HCT116 (cell line): ENCODE data around the gene TMEM203.

ENCODE experiments used
- CBX3 ChIP-seq: IDR thresholded peaks from 2 replicates; pipeline ENCODE4 v1.6.1; 2012; ENCODE audit warnings: low read depth
- CEBPB ChIP-seq: IDR thresholded peaks from 2 replicates; pipeline ENCODE4 v1.6.1; 2012; ENCODE audit warnings: low read depth
- EZH2phosphoT487 ChIP-seq: fragments of 200-600 bp; IDR thresholded peaks from 2 replicates; pipeline ENCODE4 v1.6.1; 2018; ENCODE audit warnings: antibody characterized with exemption, borderline replicate concordance
- POLR2A ChIP-seq: IDR thresholded peaks from 2 replicates; pipeline ENCODE4 v1.7.0; 2011; ENCODE audit warnings: borderline replicate concordance; ENCODE audit not compliant: insufficient read depth, insufficient read length; ENCODE audit errors: extremely low read depth
- RAD21 ChIP-seq: IDR thresholded peaks from 2 replicates; pipeline ENCODE4 v1.6.1; 2012; ENCODE audit warnings: low read depth, mild to moderate bottlenecking
- SIN3A ChIP-seq: IDR thresholded peaks from 2 replicates; pipeline ENCODE4 v1.6.1; 2012; ENCODE audit warnings: low read depth
- SP1 ChIP-seq: IDR thresholded peaks from 2 replicates; pipeline ENCODE4 v1.6.1; 2012; ENCODE audit warnings: low read depth
- SRF ChIP-seq: IDR thresholded peaks from 2 replicates; pipeline ENCODE4 v1.6.1; 2012; ENCODE audit warnings: low read depth
- TF ChIP-seq, protein P1 (sequence below), 3 experiments: fragments of 200-600 bp in 1 of 3; sonication (generic) in 1 of 3; IDR thresholded peaks in 2 of 3; conservative IDR thresholded peaks in 1 of 3; 2 replicates each; pipeline ENCODE4 v1.5.1; 2012 to 2017; ENCODE audit warnings: low read depth in 2 of 3, low read length in 2 of 3, antibody characterized with exemption in 1 of 3, borderline replicate concordance in 1 of 3, control low read depth in 1 of 3, mild to moderate bottlenecking in 1 of 3, mixed read lengths in 1 of 3, mixed run types in 1 of 3, moderate library complexity in 1 of 3; ENCODE audit not compliant: insufficient read depth in 1 of 3
- TF ChIP-seq, protein P2 (sequence below): IDR thresholded peaks from 2 replicates; pipeline ENCODE4 v1.6.1; 2012
- TF ChIP-seq, protein P3 (sequence below): IDR thresholded peaks from 2 replicates; pipeline ENCODE4 v1.6.1; 2012
- TF ChIP-seq, protein P4 (sequence below): IDR thresholded peaks from 2 replicates; pipeline ENCODE4 v1.6.1; 2012; ENCODE audit warnings: low read depth

DNA sequence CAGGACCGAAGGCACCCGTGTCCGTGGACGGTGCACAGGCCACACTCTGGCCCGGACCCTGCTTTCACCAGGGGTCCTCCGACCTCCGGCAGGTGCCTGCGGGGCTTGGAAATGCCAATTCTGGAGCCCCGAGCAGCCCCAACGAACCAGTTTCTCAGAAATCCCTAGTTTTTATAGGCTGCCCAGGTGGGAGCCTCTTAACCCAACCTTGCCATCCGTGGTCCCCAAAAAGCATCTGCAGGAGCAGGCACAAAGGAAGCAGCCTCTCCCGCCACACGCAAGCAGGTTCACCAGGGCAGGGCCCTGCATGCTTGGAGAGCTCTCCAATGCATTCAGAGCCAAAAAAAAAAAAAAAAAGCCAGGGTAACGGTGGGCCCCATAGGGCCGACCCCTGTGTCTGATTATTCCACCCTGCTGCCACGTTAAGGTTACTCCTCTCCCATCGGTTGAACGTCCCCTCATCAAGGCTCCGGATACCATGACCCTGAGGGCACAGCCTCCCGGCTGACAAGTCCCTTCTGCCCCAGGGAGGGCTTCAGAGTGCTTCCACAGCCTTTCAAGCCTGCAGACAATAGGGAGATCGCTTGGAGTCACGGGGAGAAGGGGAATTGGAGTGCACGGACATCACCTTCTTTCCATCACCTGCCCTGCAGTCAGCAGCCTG lies 4.1 kb downstream of the TMEM203 start:
- TF ChIP-seq, protein P1, sequence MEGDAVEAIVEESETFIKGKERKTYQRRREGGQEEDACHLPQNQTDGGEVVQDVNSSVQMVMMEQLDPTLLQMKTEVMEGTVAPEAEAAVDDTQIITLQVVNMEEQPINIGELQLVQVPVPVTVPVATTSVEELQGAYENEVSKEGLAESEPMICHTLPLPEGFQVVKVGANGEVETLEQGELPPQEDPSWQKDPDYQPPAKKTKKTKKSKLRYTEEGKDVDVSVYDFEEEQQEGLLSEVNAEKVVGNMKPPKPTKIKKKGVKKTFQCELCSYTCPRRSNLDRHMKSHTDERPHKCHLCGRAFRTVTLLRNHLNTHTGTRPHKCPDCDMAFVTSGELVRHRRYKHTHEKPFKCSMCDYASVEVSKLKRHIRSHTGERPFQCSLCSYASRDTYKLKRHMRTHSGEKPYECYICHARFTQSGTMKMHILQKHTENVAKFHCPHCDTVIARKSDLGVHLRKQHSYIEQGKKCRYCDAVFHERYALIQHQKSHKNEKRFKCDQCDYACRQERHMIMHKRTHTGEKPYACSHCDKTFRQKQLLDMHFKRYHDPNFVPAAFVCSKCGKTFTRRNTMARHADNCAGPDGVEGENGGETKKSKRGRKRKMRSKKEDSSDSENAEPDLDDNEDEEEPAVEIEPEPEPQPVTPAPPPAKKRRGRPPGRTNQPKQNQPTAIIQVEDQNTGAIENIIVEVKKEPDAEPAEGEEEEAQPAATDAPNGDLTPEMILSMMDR (IDR thresholded peaks at IDR 0.05 in 2 of 3, conservative IDR thresholded peaks at IDR 0.05 in 1 of 3; ENCODE audit: borderline replicate concordance in 1 of 3, insufficient read depth in 1 of 3, low read depth in 2 of 3, low read length in 2 of 3) = no peak
- TF ChIP-seq SRF = no peak
- no peak for TF ChIP-seq POLR2A
- TF ChIP-seq SIN3A = no peak
- TF ChIP-seq, protein P2, sequence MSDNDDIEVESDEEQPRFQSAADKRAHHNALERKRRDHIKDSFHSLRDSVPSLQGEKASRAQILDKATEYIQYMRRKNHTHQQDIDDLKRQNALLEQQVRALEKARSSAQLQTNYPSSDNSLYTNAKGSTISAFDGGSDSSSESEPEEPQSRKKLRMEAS = no peak
- no peak for TF ChIP-seq EZH2phosphoT487
- TF ChIP-seq, protein P3, sequence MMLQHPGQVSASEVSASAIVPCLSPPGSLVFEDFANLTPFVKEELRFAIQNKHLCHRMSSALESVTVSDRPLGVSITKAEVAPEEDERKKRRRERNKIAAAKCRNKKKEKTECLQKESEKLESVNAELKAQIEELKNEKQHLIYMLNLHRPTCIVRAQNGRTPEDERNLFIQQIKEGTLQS = no peak
- no peak for TF ChIP-seq RAD21
- no peak for TF ChIP-seq CEBPB
- TF ChIP-seq, protein P4, sequence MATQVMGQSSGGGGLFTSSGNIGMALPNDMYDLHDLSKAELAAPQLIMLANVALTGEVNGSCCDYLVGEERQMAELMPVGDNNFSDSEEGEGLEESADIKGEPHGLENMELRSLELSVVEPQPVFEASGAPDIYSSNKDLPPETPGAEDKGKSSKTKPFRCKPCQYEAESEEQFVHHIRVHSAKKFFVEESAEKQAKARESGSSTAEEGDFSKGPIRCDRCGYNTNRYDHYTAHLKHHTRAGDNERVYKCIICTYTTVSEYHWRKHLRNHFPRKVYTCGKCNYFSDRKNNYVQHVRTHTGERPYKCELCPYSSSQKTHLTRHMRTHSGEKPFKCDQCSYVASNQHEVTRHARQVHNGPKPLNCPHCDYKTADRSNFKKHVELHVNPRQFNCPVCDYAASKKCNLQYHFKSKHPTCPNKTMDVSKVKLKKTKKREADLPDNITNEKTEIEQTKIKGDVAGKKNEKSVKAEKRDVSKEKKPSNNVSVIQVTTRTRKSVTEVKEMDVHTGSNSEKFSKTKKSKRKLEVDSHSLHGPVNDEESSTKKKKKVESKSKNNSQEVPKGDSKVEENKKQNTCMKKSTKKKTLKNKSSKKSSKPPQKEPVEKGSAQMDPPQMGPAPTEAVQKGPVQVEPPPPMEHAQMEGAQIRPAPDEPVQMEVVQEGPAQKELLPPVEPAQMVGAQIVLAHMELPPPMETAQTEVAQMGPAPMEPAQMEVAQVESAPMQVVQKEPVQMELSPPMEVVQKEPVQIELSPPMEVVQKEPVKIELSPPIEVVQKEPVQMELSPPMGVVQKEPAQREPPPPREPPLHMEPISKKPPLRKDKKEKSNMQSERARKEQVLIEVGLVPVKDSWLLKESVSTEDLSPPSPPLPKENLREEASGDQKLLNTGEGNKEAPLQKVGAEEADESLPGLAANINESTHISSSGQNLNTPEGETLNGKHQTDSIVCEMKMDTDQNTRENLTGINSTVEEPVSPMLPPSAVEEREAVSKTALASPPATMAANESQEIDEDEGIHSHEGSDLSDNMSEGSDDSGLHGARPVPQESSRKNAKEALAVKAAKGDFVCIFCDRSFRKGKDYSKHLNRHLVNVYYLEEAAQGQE = no peak
- no peak for TF ChIP-seq SP1
- no peak for TF ChIP-seq CBX3
